ENCODE results near the gene ECHS1.
"Not testable (repeated sequence)": the region's sequence is repeated elsewhere in the genome, so short reads cannot be mapped to it uniquely, and the experiment has no call there.

ECHS1 gene

DNA sequence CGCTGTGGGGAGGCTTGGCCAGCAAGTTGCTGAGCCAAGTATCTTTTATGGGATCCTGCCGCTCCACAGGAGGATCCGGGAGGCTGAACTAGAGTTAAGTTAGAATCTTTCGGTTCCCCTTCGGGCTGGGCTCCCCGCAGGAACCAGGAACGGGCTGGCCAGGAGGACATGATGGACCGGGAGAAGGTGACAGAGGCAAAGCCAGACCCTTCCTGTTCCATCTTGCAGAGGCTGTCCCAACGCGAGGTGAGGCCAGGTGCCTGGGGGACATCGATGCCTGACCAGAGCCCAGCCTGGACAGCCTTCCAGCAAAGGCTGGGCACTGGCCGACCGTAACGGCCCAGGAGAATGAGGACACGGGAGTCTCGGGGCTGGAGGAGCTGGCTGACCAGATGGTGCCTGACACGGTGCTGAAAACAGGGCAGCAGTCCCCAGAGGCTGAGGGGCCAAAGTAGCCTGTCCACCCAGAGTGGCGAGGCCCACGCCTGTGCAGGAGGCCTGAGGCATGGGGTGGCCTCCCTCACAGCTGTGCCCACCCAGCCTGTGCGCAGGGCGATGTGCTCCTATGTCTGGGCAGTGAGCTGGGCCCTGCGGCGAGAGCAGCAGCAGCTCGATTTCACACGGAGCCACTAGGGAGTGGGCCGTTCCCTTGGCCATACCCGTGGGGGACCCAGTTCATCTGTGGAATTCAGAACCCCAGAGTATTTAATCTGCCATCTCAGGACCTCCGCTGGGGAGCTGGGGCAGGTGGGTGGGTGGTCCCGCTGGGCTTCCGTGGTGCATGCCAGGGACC, 4.1 kb upstream of the ECHS1 start:
- DNase-seq = no peak

DNA sequence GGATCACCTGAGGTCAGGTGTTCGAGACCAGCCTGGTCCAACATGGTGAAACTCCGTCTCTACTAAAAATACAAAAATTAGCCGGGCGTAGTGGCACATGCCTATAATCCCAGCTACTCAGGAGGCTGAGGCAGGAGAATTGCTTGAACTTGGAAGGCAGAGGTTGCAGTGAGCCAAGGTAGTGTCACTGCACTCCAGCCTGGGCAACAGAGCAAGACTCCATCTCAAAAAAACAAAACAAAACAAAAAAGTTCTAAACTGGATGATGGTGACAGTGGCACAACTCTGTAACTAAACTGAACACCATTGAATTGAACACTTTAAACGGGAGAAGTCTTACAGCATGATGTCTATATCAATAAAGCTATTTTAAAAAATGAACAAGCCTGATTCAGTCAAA, 3.0 kb upstream of the ECHS1 start:
- not testable (repeated sequence) for DNase-seq

DNA sequence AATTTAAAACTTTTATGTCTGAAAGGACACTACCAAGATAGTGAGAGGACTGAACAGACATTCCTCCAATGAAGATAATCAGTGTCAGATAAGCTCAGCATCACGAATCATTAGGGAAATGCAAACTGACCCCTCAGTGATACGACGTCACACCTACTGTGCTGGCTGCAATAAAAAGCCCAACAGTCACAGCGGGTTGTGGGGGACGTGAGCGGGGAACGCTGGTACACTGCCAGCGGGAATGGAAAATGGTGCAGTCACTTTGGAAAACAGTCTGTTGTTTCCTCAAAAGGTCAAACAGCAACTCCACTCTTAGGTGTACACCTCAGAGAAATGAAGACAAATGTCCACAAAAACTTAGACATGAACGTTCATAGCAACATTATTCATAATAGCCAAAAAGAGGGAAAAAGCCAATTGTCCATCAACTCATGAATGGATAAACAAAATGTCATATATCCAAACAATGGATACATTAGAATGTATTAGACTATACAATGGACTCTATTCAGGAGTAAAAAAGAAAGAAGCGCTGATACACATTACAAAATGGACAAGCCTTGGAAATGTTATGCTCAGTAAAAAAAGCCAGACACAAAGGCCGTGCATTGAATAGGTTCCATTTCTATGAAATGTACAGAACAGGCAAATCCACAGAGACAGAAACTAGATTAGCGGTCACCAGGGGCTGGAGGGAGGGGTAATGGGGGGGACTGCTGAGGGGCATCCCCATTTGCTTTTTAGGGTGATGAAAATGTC, 2.4 kb upstream of the ECHS1 start:
- DNase-seq = no peak

DNA sequence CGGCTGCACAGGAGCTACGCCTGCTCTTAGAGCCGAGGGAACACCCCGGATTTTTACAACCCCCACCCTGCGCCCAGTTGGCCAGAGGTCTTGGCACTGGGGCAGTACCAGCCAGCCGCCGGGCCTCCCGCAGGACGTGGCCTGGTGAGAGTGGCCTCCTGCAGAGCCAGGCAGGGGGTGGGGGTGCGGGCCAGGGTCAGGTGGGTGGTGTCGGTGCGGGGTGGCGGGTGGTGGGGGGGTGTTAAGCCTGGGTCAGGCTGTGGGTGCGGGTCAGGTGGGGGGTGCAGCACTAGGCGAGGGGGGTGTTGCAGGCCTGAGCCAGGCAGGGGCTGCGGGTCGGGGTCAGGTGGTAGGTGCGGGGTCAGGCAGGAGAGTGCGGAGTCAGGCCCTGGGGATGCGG, 647 bp downstream of the ECHS1 start:
- no peak for DNase-seq

DNA sequence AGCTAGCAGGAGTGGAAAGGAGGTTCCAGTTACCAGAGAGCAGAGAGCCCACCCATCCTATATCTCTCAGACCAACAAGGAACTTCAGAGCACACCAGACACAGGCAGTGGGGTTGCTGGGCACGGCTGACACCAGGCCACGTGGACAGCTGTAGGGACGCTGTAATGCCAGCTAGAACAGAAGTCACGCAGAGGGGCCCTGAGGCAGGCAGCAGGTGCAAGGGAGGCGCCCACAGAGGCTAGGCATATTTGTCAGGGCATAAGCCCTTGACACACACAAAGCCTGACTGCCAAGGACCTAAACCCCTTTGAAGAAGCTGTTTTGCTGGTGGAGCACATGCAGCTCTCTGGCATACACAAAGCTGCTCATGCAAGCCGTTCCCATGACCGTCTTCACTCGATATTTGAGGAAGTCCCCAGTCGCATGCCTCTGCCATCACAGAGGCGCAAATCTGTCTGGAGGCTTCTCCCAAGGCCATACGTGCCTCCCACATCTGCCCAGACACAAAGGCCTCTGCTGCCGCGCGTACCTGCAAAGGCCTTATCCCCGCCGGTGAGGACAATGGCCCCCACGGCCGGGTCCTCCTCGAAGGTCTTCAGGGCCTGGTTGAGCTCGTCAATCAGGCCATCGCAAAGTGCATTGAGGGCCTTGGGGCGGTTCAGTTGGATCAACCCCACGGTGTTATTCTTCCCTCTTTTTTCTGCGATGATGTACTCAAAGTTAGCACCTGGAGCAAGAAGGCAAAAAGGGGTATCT, 2.9 kb downstream of the ECHS1 start:
- DNase-seq = no peak

DNA sequence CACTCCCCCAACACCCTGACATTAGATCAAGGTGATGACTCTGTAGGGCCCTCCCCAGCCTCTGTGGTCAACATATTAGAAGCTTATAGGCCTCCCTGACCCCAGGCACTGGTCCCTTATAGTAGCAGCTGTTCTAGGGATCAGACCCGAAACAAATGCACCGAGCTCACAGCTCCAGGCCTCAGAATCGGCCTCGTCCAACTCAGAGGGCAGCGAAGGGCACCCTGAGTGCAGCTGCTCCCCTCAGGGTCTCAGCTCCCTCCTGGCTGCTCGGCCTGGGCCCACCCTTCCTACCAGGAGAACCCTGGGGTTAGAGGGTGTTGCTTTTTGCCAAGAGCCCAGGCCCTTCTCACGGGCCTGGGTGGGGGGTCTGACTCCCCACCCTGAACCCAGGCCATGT, 5.0 kb downstream of the ECHS1 start:
- DNase-seq = no peak

DNA sequence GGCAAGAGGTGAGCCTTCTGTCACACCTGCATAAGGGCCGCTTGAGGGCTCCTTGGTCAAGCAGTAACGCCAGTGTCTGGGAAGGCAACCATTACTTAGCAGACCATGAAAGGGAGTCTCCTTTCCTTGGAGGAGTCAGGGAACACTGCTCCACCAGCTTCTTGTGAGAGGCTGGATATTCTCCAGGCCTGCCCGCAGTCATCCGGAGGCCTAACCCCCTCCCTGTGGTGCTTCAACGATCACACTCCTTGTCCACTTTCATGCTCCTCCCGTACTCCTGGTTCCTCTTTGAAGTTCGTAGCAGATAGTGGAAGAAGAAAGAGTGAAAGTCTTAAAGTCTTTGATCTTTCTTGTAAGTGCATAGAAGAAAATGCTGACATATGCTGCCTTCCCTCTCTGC, 5.7 kb downstream of the ECHS1 start:
- DNase-seq = not testable (repeated sequence)

DNA sequence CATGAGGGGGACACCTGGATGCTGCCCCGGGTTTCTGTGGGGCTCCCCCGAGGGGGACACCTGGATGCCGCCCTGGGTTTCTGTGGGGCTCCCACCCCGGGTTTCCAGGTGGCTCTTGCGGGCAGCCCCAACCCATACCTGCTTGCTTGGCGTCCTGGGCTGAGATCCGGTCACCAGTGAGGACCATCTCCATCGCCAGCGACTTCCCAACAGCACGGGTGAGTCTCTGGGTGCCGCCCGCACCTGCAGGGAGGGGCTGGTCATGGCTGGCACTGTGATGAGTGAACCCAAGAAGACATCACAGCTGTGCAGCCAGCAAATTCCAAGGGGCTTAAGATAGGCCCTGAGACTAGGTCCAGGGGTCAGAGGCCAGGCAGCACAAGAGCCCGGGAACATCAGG, 6.4 kb downstream of the ECHS1 start:
- DNase-seq = no peak

DNA sequence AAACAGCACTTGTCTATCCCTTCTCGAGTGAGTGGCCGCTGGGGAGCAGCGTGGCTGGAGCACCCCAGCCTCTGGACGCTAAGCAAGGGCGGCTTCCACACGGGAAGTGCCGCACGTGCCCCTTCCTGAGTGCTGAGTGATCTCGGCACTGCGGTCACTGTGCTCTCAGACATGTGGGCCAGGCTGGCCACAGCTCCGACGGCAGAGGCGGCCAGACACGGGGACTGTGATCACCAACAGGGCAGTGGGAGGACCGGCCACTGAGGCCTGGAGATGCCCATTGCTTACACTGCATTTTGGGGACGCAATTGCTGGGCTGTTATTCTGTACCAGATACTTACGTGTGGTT, 7.0 kb downstream of the ECHS1 start:
- no peak for DNase-seq

DNA sequence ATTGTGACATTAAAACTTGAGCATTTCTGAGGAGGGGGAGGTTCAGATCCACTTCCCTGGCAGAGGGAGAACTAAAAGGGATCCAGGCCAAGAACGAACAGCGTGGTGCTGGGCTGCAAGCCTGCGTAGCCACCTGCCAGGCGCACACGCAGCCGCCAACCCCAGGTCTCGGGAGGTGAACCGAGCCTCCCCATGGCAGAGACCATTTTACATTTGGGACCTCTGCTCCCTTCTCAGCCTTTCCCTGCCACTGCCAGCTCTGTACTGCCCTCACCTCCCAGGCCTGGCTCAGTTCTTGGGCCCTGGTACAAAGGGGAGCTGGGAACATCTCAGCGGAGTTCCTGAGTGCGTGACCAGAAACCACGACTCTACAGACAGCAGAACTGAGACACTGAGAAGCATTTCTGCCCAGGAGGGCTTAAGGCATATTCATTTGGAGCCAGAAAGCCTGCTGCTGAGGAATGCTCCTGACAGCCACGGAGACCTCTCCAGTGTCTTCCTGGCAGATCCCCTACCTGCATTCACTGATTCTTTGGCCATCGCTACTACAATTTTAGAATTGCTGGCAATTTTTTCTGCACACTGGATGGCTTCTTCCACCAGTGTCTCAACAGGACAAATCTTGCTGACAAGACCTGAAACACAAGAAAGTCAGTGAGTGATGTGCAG, 7.6 kb downstream of the ECHS1 start:
- DNase-seq = no peak

DNA sequence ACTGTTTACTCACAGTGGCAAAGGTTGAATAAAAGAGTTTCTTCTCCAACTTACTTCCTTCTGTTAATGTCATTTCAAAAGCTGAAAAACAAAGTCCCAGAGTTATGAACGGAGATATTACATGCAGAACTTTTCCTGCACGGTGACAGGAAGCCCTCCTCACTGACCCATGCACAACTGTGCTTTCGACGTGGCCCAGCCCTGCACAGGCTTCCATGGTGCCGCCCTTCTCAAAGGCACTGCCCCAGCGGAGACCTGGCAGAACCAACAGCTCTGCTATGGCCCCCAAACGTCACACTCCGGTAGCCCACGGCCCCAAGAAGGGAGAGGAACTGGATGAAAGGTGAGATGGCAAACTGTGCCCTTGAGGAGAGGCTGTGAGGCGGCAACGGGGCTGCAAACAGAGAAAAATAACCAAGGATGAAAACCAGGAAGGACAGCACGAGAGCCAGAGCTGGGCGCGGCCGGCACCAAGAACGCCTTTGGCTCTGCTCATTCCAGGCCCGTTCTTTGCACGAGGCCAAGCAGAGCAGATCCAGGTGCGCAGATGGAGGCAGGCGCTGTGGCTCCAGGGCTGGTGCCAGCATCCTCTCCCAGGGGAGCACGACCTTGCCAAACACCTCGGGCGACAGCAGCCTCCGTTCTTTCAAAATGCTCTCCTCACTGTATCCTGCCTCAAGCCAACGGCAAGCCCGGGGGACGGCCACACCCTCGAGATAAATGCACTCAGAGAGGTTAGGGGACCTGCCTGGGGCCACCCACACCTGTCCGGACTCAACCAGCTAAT, 8.3 kb downstream of the ECHS1 start:
- DNase-seq = no peak

DNA sequence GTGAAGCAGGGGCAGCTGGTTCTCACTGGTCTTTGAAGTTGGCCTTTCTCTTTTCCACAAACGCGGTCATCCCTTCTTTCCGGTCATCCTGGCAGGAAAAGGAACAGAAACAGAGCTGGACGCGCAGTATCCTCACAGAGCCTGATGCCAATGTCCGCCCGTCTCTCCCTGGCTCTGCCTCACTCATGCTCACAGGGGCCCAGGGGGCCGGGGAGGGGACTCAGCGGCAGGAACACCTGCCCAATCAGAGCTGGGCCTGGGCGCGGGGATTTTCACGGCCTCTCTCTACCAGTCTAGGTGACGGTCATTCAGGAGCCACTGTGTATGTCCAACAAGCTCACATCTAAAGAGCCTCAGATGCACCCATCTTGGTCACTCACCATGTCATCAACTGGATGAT, 10.3 kb downstream of the ECHS1 start:
- DNase-seq = no peak

DNA sequence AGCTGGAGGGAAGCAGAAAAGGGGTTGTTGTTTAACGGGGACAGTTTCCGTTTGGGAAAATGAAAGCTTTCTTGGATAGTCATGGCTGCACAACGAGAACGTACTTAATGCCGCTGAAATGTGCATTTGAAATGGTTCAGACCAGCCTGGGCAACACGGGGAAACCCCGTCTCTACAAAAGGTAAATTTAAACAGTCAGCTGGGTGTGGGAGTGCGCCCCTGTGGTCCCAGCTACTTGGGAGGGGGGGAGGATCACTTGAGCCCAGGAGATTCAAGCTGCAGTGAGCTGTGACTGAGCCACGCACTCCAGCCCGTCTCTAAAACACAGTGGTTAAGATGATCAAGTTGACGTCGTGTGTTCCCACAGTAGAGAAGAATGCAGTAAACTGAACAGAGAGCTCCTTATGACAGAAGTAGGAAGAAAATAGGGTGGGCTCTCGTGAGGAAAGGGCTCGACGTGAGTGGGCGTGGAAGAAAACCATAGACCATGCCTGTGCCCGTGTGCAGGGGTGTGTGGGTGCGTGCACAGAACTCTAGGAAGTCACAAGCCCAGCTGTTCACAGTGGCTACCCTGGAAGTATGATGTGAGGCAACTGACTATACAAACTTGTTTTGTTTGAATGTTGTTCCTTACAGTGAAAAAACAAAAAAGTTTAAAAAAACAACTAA, 11.2 kb downstream of the ECHS1 start:
- no peak for DNase-seq

DNA sequence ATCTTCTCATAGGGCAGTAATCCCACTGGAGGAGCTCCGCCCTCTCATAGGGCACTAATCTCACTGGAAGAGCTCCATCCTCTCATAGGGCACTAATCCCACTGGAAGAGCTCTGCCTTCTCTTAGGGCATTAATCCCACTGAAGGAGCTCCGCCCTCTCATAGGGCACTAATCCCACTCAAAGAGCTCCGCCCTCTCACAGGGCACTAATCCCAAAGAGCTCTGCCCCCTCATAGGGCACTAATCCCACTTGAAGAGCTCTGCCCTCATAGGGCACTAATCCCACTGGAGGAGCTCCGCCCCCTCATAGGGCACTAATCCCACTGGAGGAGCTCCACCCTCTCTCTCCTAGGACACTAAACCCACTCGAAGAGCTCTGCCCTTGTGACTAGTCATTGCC, 11.9 kb downstream of the ECHS1 start:
- DNase-seq = no peak

DNA sequence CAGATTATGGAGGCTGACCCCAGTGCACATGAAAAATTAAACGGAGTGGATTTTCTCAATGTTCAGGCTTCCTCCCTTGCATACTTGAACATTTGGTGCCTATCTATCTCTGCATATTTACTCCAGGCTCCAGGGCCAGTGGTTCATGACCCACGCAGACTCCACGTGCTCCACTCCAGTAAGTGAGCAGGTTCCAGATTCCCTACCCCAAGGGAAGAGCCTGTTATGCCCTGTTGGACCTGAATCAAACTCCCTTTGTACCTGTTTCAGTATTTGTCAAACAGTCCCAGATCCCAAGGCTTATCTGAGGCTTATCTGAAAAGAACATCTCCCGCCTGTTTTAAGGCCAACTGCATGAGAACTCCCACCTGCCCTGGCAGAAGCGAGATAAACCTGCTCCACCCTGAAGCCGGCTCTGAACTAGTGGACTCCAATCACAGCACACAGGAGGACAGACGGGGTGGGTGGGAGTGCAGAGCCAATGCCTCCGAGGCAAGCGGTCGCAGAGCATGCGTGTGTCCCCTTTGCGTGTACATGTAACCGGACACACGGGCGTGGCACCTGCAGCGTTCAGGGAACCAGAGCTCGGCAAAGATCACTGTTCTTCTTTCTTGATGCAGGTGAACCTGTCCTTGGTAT, 13.1 kb downstream of the ECHS1 start:
- DNase-seq = no peak

DNA sequence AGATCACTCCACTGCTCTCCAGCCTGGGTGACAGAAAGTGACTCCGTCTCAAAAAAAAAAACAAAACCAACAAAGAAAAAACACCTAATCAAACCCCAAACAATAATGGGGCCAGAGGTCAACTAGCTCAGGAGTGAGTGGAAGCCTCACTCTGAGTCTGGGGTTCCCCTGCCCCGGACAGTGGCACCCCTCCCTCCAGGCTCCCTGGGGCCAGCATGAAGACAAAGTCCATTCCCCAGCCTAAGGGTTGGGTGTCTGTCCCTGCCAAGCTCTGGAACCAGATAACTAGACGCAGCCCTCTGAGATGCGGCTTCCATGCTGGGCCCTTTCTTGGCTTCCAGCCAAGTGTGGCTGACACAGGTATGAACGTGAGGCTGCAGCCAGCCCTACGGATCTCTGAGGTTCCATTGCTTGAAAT, 13.6 kb downstream of the ECHS1 start:
- DNase-seq = no peak

DNA sequence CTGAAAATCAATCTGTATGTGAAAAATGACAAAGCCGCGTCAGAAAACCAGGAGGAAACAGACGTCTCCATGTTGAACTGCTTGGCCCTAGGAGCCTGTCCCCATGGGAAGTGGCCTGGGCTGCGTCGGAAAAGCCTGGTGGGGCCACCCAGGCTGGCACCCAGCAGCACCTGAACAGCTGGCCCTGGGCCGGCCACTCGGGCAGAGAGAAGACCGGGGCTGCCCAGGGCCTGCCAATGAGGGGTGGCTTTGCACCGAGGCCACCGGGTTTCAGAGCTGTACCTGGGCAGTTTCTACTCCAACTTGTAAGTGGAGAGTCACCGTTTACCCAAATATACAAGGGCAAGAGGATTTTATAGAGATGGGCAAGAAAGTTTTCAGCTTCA, 14.2 kb downstream of the ECHS1 start:
- DNase-seq = no peak

DNA sequence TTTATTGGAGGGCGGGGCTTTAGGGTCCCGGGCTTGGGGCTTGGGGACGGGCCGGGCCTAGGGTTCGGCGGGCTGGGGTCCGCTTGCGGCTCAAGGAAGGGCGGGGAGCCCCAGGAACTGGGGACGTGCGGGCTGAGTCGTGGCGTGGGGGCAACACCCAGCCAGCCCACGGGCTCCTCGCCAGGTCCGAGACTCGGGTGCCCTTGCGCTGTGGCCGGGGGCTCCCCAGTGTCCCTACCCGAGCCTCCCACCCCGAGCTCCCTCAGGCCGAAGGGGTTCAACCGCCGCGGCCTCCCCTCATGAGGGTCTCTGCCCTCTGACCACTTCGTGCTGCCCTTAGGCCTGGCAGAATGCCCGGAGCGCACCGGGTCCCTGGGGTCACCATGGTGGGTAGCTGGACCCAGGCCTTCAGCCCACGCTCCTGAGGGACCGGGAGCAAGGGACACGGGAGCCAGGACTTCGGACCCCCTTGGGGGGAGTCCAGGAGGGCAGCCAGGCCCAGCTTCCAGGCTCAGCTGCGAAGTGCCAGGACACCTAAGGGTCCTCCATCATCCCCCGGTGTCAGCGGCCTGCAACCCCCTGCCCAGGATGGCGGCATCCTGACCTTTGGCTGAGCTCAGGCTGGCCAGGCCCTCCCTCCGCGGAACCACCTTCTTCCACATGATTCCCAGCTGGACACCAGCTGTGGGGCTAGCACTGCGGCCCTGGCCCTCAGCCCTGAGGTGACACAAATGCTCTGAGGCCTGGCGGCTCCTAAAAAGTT, 14.8 kb downstream of the ECHS1 start:
- DNase-seq = no peak

DNA sequence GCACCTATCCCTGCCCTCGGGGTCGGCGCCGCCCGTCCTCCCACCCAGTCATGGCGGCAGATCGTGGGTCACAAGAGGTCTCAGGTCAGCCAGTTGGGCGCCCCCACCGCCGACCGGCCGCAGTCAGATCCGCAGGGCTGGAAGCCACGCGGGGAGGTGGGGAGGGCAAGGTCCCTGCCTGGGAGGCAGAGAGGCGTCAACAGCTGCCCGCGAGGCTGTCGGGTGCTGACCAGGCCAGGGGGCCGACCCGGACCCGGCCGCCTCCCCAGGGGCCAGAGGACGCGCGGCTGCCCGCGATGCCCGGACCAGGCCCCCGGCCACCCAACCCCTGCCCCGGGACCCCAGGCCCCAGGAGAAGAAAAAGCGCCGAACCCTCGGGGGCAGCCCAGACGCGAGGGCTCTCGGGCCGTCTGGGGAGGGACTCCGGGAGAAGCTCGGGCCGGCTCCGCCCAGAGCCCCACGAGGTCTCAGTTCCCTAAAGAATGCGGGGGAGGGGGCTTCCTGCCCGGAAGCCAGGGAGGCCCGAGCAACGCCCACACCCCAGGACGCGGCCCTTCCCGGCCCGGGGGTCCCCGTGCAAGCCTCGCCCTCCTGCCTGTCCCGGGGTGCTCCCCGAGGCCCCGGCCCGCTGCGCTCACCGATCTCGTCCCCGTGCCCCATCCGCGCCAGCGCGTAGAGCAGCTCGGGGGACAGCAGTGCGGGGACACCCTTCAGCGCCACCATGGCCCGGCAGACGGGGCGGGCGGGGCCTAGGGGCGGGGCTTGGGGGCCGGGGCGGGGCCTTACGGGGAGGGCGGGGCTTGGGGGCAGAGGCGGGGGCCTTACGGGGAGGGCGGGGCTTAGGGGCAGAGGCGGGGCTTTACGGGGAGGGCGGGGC, 15.6 kb downstream of the ECHS1 start, which contains the start of gene FUOM:
FUOM (minus strand) TSS at position 735 of the 877 bp plus-strand sequence; CDS start at position 723, 12 bp downstream.
- peak; percentile 56 to 66 for DNase-seq
